ENCODE data around the gene UNC13A. TPM values are rescaled to one million over a fixed set of nuclear protein-coding genes. Genes with fewer than 3 reads are reported as not detected.

The UNC13A gene
- total and polyA plus RNA-seq, 2 of the 13 experiments (the other 11 are each of a cell fraction or from before 2014, with no cell fraction given), result 0.11 to 0.45 TPM

DNA sequence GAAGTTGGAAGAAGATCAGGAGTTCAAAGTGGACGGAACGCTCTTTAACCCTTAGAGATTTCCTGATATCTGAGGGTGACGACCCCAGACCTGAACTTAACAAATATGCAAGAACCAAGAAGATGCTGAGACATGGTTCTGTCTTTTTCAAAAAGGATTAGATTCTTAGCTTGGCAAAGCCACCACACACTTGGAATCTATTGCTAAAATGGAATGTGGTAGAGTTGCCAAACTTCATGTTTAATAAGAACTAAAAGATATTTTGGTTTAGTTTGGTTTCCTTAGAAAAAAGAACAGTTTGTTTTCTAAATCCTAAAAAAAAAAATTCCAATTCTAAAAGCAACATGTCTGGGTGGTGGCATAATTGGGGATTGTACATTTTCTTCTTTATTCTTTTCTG is 29.5 kb downstream of the UNC13A start:
- no peak for ATAC-seq
- Histone ChIP-seq H3K4me3 (replicated peaks in 1 of 3; ENCODE audit: insufficient read depth in 1 of 3, low read depth in 2 of 3, low read length in 3 of 3) (no peak overlapping the region), H3K36me3 (replicated peaks in 1 of 2; ENCODE audit: control insufficient read depth in 1 of 2, insufficient read depth in 2 of 2, low read length in 2 of 2) (no peaks in the 10 kb centered on the region), H3K4me2 (ENCODE audit: low read depth, low read length) (no peak overlapping the region), H3K79me2 (ENCODE audit: insufficient read depth, low read length) (no peaks in the 10 kb centered on the region), H3K9me3 (ENCODE audit: low read length) (no peaks in the 10 kb centered on the region), H3K27ac (ENCODE audit: extremely low read length, insufficient read depth, low read length) (no peak overlapping the region), H3K27me3 (ENCODE audit: control insufficient read depth in 1 of 2, insufficient read depth in 2 of 2, low read length in 2 of 2) (peaks cover 0 to 6% of the 10 kb centered on the region in 2 experiments; a peak in 2 of 5 replicates), H2AFZ (ENCODE audit: low read length) (no peak overlapping the region), H3K4me1 (ENCODE audit: insufficient read depth, low read length) (peaks cover 13% of the 10 kb centered on the region), H3K9ac (ENCODE audit: insufficient read depth, low read depth, low read length) (no peak overlapping the region), H4K20me1 (ENCODE audit: insufficient read depth, low read length) (no peaks in the 10 kb centered on the region)
- intact Hi-C loops (cut with micrococcal nuclease; ENCODE audit: unreplicated experiment) (no loop called here), in situ Hi-C loops (cut with HindIII; ENCODE audit: extremely low pct_ligation_motif_present, low pct_unique_long_range_greater_than_20kb) (no loop called here)
- no peak for TF ChIP-seq MAF1 (CRISPR knock-in tag; IDR thresholded peaks at IDR 0.05; ENCODE audit: borderline replicate concordance)
- no peak for TF ChIP-seq SMAD3 (CRISPR knock-in tag; IDR thresholded peaks at IDR 0.05)
- TF ChIP-seq RAD51 (IDR thresholded peaks at IDR 0.05; ENCODE audit: borderline replicate concordance), result no peak
- TF ChIP-seq ZNF550 (CRISPR knock-in tag; IDR thresholded peaks at IDR 0.05; ENCODE audit: borderline replicate concordance), result no peak
- TF ChIP-seq BHLHE40 (IDR thresholded peaks at IDR 0.05; ENCODE audit: low read length), result no peak
- TF ChIP-seq ZNF460 (CRISPR knock-in tag; IDR thresholded peaks at IDR 0.05; ENCODE audit: borderline replicate concordance), result no peak
- TF ChIP-seq SRSF9 (IDR thresholded peaks at IDR 0.05; ENCODE audit: borderline replicate concordance, insufficient read depth, low read depth, low read length, poor library complexity, severe bottlenecking), result no peak
- no peak for TF ChIP-seq SALL2 (CRISPR knock-in tag; IDR thresholded peaks at IDR 0.05)
- TF ChIP-seq CHCHD3 (CRISPR knock-in tag; IDR thresholded peaks at IDR 0.05), result no peak
- no peak for TF ChIP-seq MEIS1 (CRISPR knock-in tag; IDR thresholded peaks at IDR 0.05; ENCODE audit: borderline replicate concordance)
- TF ChIP-seq ZNF589 (CRISPR knock-in tag; conservative IDR thresholded peaks at IDR 0.05), result no peak
- TF ChIP-seq ONECUT2 (CRISPR knock-in tag; IDR thresholded peaks at IDR 0.05), result no peak
- no peak for TF ChIP-seq RORA (CRISPR knock-in tag; IDR thresholded peaks at IDR 0.05)
- TF ChIP-seq, protein P1, sequence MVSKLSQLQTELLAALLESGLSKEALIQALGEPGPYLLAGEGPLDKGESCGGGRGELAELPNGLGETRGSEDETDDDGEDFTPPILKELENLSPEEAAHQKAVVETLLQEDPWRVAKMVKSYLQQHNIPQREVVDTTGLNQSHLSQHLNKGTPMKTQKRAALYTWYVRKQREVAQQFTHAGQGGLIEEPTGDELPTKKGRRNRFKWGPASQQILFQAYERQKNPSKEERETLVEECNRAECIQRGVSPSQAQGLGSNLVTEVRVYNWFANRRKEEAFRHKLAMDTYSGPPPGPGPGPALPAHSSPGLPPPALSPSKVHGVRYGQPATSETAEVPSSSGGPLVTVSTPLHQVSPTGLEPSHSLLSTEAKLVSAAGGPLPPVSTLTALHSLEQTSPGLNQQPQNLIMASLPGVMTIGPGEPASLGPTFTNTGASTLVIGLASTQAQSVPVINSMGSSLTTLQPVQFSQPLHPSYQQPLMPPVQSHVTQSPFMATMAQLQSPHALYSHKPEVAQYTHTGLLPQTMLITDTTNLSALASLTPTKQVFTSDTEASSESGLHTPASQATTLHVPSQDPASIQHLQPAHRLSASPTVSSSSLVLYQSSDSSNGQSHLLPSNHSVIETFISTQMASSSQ (IDR thresholded peaks at IDR 0.05; ENCODE audit: low read depth), result no peak
- TF ChIP-seq, protein P1 (CRISPR knock-in tag; IDR thresholded peaks at IDR 0.05; ENCODE audit: borderline replicate concordance), result no peak
- DNase-seq (ENCODE audit: low spot score), result no peak
- 14% methylated on average over 3 of the region's 3 CpGs for WGBS (ENCODE audit: low lambda C conversion rate)
- POLR2A ChIA-PET, result no interaction called here
- no TSS peak for BruUV-seq (replicated peaks)
- no peak for FAIRE-seq
- CTCF ChIA-PET (ENCODE audit: low intra/inter-chr PET ratio, low total read pairs), result no interaction called here

Data from HepG2 (cell line).